SH-SY5Y (cell line): ENCODE measurements around the gene P2RY11.

Source experiments
- GATA2 ChIP-seq: IDR thresholded peaks from 2 replicates; pipeline ENCODE4 v1.6.1; 2011; ENCODE audit warnings: mild to moderate bottlenecking, low read depth, low read length
- GATA3 ChIP-seq: IDR thresholded peaks from 2 replicates; pipeline ENCODE4 v1.6.1; 2011; ENCODE audit warnings: low read depth, mild to moderate bottlenecking, low read length, moderate library complexity

P2RY11 gene

DNA sequence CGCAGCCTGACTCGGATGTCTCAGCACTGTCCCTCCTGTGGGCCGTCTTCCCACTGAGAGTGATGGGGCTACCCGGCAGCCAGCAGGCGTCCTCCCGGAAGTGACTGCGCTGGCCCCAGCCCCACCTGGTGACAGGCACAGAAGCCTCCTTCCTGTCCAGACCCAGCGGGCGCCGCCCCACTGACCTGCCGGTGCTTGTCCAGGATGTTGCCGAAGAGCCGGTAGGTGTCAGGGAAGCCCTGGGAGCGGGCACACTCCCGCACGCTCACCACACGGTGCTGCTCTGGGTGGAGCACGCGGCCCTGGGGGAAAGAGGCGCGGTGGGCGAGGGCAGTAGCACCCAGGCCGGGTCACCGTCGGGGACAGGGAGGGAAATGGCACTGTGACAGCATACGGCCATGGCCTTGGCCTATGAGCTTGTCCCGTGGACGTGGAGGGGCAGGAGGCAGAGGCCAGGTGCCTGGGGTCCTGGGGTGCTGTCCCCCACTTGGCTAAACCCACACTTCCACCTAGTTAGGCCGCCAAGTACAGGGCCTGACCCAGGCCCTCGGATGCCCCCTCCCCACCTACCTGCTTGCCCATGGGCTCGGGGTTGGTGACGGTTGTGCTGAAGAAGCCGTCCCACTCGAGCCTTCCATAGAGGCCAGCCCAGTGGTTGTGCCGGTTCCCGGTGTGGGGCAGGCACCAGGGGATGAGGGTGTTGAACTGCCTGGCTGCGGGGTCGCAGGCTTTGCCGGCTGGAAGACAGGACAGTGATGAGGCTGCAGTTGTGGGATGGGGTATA is 24.2 kb downstream of the P2RY11 start:
- TF ChIP-seq GATA3 (no peak), GATA2 (no peak)

DNA sequence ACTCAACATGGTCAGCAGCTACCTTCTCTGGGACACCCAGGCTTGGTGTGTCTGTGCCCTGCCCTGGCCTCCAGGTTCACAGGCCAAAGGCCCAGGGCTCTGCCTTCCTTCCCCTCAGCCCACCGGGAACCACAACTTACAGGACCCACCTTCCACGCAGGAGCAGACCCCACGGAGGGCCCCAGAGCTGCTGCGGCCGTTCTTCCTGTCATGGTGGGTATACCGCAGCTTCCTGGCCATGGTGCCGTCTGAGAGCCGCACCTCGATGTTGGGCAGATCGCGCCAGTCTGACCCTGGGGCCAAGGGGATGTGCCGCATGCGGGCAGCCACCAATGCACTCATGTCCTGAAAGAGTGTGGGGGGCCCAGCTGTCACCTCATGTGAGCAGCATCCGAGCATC is 25.4 kb downstream of the P2RY11 start:
- TF ChIP-seq GATA3 (no peak), GATA2 (no peak)

DNA sequence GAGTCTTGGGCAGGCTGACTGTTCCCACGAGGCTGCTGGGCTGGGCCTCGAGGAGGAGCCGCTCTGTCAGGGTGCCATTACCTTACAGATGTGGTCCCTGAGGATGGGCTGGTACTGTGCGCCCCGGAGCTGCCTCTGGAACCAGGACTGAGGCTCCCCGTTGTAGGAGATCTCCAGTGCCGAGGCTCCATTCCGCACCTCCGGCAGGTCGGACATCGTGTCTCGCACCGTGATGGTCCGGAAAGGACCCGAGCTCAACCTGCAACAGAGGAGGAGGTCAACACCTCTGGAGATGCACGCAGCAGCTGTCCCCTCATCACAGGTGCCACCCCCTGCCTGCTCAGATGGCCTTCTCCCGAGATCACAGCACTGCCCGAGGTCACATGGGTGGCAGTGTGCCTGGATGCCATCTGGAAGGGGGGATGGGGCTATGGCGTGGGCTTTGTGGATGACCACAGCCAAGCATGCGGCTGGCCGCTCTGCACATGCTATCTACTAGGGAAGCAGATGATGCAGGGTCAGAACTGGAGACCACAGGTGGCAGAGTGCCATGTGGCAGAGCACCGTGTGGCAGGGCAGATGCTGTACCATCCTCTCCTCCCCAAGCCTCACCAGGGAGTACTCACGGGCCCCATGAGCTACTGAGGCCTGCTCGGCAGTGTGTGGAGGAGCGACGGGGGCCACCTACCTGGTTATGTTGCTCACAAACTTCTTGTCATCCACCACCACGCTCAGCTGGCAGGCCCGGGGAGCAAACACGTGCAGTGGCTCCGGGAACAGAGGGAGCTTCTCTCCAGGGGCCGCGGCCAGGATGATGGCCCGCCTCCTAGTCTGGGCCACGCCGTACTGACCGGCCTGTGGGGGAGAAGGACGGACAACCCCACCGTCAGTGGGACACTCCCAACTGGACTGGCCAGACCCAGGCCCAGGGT is 26.5 kb downstream of the P2RY11 start:
- TF ChIP-seq GATA3 (no peak), GATA2 (no peak)

DNA sequence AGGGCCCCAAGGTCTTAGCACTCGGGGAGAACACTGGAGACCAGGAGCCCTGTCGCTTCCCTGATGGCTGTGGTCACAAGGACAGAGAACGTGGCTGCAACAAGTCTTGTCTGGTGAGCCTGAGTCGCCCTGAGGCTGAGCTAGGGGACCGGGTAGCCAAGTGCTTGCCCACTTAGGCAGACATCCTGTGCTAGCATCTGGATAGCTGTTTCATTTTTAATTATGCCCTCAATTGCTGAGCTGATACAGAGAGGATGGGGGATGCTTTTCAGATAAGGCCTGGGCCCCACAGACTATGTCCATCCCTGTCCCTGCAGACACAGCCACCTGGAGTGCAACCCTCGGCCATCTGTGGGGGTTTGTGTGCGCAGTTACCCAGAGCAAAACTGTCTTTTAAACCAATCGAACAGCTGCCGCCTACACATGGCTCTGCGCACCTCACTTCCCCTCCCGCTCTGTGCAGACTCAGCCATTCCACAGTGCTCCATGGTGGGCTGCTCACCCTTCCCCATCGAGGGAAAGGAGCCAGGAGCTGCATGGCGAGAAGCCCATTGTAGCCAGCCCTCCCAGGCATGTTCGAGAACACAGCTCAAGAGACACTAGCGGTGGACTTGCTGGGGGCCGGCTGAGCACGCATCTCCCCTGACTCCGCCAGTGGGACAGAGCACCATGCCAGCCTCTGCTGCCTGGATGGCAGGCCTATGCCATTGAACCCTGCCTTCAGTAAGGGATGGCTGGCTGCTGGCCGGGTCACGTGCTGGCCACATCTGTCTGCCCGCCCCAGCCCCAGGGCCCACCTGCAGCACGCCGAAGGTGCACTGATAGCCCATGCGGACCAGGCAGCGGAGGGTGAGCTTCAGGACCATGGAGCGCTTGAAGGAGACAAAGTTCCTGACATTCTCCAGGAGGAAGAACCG is 27.6 kb downstream of the P2RY11 start:
- peak; percentile 90 for TF ChIP-seq GATA2
- TF ChIP-seq GATA3 = no peak

DNA sequence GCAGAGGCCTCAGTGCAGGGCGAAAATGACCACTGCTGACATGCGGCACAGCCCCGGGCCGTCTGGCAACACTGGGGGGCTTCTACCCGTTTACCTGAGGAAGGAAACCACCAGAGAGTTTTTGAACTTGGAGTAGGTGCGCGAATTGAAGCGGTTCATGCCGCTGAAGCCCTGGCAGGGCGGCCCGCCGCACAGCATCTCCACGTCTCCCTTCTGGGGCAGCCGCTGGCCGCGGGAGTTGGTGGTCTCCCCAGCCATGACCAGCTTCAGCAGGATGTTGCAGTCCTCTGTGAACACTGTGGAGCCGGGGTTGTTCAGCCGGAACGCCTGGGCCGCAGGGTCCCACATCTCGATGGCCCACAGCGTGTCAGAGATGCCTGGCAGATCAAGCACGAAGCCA is 28.5 kb downstream of the P2RY11 start:
- TF ChIP-seq GATA3 (no peak), GATA2 (no peak)

DNA sequence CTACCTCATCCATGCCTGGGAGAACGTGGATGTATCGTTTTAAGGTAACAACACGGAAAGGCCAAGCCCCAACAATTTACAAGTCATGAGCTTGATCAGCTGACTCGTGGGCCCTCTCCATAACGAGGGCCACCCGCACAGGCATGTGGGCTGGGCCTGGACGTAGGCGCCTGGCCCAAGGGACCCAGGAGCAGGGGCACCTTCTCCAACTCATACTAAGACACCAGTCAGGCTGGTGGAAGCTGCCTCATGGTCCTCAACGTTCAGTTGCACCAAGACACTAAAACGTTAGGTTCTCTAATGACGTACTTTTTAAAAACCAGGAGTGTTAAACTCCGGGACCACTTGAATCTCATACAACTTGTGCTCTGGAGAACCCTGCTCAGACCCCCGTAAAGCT is 30.0 kb downstream of the P2RY11 start:
- no peak for TF ChIP-seq GATA3
- no peak for TF ChIP-seq GATA2

DNA sequence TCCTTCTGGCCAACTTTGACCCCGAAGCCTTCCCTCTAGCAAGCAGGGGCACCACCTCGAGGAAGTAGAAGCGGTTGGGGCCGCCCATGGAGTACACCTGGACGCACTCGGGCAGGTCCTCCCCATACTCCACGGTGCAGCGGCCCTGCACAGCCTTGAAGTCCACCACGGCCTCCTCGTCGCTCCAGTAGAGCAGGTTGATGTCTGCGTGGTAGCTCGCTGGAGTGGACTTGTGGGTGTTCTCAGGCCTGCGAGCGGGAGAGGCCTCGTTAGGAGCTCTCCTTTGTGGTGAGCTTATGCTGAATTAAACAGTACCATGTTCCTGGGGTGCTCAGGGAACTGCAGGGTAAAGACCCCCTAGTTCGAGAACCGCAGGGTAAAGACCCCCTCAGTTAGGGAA is 30.5 kb downstream of the P2RY11 start:
- TF ChIP-seq GATA2 (no peak), GATA3 (no peak)

- TF ChIP-seq GATA2 (no peak), GATA3 (no peak)
These were observed 31.3 kb downstream of the P2RY11 start for GRCh38 chr19:10142701-10143375.

GRCh38 chr19:10143681-10144080 is 32.2 kb downstream of the P2RY11 start:
- no peak for TF ChIP-seq GATA3
- TF ChIP-seq GATA2 = no peak

GRCh38 chr19:10144361-10144760 is 32.9 kb downstream of the P2RY11 start:
- TF ChIP-seq GATA3 (no peak), GATA2 (no peak)

- TF ChIP-seq GATA2 = no peak
These were observed 33.5 kb downstream of the P2RY11 start for GRCh38 chr19:10145031-10145430.

GRCh38 chr19:10146142-10146541 is 34.6 kb downstream of the P2RY11 start:
- no peak for TF ChIP-seq GATA3
- no peak for TF ChIP-seq GATA2

GRCh38 chr19:10149427-10149826 is 37.9 kb downstream of the P2RY11 start:
- TF ChIP-seq GATA2 = no peak
